Muscle of arm (tissue), 12 donors: Measurements from ENCODE around the gene NUDT19. TPM values are rescaled to one million over a fixed set of nuclear protein-coding genes. Genes with fewer than 3 reads are reported as not detected.
"Not testable (repeated sequence)": the region's sequence is repeated elsewhere in the genome, so short reads cannot be mapped to it uniquely, and the experiment has no call there.

Experiments used
- DNase-seq: peaks from one replicate; pipeline ENCODE4 v3.0.0-alpha.2; 2013
- polyA plus RNA-seq, 12 donors: library from polyadenylated mRNA; unstranded; fragments of 120-200 nt; gene quantifications; one replicate each; pipeline ENCODE4 v1.2.1, GENCODE V29; 2013; ENCODE audit not compliant: insufficient read length in 12 of 12

Gene NUDT19
- polyA plus RNA-seq, 12 donors: 6.0 to 11.7 (median 8.4) TPM; not detected in 1

GRCh38 chr19:32704006-32704405, 12.4 kb downstream of the NUDT19 start:
- DNase-seq: not testable (repeated sequence)

DNA sequence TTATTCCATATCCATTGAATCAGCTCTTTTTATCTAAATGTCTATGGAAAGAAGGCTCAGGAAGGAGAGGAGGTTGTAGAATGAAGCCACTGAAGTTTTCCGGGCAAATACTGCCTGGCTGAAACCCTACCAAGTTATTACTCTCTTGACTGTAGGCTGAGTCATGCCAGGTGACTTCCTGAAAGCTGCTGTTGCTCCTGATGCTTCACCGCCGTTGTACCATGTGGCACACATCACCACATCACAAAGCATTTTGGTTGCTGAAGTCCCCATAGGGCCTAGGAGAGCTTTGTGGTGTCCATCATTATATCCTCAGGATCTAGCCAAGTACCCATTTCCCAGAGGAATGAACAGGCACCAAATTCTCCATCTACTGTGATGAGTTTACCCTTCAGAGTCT, 16.8 kb downstream of the NUDT19 start:
- DNase-seq: no peak

DNA sequence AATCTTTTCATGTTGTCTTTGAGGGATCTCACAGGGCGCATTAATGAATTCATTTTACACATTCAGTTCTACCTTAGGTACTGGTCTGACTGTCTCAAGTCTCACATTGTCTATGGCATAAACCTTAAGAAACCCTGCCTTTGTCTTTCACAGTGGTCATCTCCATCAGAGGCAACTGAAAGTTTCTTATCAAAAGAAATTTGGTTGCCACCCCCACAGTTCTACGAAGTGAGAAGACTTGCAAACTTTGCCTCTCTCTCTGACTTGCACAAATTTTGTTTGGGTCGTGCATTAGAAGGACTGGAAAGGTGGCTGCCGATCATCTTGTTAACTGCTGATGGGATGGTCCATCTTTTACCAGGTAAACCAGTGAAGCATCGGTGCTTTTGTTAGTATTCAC, 17.4 kb downstream of the NUDT19 start:
- no peak for DNase-seq

GRCh38 chr19:32711747-32712146, 20.1 kb downstream of the NUDT19 start:
- no peak for DNase-seq

DNA sequence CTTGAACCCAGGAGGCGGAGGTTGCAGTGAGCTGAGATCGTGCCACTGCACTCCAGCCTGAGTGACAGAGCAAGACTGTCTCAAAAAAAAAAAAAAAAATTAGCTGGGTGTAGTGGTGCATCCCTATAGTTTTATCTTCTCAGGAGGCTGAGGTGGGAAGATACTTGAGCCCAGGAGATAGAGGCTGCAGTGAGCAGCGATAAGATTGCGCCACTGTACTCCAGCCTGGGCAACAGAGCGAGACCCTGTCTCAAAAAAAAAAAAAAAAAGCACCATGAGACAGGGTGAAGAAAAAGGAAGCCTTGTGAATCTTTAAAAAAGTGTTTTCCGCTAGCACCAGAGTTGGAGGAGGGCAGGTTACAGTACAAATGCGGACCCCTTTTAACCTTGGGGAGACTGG, 24.6 kb downstream of the NUDT19 start:
- not testable (repeated sequence) for DNase-seq

- no peak for DNase-seq
Observed at GRCh38 chr19:32717496-32717895, 25.9 kb downstream of the NUDT19 start.

- DNase-seq: no peak
Observed at GRCh38 chr19:32718286-32718685, 26.7 kb downstream of the NUDT19 start.

GRCh38 chr19:32719611-32720059, 28.0 kb downstream of the NUDT19 start, which contains the start of gene TDRD12:
Gene TDRD12, plus strand, starts transcription at chr19:32719767. Its CDS starts 306 bp downstream, at chr19:32720073.
- no peak for DNase-seq

DNA sequence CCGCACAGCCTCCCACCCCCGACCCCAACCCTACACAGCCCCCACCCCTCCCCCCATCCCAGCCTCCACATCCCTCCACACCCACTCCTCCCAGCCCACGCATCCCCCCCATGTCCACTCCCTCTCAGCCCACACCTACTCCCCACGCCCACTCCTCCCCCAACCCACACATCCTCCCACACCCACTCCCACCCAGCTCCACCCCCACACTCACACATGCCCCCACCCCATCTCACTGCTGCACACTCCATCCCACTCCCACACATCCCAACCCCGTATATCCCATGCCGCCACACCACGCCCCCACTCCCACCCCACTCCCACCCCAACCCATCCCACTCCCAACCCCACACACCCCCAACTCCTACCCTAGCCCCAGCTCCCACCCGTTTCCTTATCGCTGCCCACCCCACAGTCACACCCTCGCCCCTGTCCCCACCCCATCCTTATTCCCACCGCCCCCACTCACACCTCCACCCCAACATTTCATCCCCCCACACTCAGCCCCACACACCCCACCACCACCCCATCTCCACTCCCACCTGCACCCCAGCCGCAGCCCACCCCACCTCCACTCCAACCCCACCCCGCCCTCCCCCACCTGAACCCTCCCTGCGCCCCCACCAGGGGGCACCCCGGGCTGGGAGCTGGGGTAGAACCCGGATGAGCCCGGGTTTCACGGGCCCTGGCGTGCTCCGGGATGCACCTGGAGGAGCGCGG, 28.8 kb downstream of the NUDT19 start:
- DNase-seq: no peak

DNA sequence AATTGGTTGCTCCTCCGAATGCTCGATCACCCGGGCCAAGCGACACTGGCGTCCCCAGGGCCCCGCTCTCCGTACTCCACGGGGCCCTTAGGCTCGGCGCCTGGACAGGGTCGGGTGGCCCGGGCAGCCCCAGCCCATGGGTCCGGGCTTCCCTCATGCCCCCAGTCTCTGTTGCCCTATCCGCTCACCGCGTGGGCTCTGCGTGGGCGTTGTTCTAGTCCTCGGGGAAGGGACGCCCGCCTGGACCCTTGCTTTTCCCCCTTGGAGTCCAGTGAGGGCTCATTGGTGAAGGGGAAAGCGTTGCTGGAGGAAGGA, 29.3 kb downstream of the NUDT19 start:
- DNase-seq: no peak

DNA sequence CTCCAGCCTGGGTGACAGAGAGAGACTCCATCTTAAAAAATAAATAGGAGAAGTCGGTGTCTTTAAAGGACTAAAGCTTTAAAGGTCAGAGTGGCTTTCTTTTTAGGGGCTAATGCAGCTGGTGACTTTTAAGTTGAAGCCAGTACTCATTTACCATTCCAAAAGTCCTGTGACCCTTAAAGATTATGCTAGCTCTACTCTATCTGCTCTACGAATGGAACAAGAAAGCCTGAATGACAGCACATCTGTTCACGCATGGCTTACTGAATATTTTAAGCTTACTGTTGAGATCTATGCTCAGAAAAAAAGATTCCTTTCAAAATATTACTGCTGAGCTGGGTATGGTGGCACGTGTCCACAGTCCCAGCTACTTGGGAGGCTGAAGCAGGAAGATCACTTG, 44.3 kb downstream of the NUDT19 start:
- DNase-seq: no peak

GRCh38 chr19:32743021-32743420, 51.4 kb downstream of the NUDT19 start:
- DNase-seq: no peak

DNA sequence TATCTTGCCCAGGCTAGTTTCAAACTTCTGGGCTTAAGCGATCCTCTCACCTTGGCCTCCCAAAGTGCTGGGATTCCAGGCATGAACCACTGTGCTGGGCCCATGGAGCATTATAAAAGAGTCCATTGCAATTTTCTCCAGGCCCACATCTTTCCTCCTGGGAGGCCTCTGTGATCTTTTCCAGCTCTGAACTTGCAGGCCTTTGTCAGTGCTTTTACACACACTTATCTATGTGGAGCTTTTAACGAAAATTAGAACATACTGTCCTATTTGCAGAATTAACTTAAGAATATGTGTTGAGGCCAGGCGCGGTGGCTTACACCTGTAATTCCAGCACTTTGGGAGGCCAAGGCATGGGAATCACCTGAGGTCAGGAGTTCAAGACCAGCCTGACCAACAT, 51.8 kb downstream of the NUDT19 start:
- DNase-seq: no peak

- DNase-seq: no peak
Observed at GRCh38 chr19:32744555-32745325, 53.1 kb downstream of the NUDT19 start.

- DNase-seq: not testable (repeated sequence)
Observed at GRCh38 chr19:32745594-32746251, 54.1 kb downstream of the NUDT19 start.

DNA sequence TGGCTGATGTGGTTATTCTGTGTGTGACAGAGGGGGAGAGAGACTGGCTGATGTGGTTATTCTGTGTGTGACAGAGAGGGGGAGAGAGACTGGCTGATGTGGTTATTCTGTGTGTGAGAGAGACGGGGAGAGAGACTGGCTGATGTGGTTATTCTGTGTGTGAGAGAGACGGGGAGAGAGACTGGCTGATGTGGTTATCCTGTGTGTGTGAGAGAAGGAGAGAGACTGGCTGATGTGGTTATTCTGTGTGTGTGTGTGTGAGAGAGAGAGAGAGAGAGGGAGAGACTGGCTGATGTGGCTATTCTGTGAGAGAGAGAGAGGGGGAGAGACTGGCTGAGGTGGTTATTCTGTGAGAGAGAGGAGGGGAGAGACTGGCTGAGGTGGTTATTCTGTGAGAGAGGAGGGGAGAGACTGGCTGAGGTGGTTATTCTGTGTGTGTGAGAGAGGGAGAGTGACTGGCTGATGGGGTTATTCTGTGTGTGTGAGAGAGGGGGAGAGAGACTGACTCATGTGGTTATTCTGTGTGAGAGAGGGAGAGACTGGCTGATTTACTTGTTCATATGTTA, 55.1 kb downstream of the NUDT19 start:
- not testable (repeated sequence) for DNase-seq

DNA sequence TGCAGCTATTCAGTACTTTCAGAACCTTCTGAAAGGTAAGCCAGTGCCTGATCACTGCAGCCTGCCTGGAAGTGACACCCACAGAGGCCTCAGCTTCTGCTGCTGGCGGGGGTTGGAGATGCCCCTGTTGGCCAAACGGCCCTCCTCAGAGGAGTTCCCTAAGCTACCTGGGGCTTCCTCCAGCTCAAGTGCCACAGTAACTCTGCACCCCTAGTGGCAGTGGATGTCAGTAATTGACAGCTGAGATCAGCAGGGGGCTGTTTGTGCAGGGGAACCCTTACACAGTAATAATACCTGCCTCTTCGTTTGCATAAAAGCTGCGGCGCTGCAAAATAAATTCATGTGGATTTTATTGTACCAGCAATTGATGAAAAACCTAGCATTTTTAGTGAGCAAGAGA, 56.9 kb downstream of the NUDT19 start:
- DNase-seq: no peak

- DNase-seq: no peak
Observed at GRCh38 chr19:32748948-32749347, 57.3 kb downstream of the NUDT19 start.

DNA sequence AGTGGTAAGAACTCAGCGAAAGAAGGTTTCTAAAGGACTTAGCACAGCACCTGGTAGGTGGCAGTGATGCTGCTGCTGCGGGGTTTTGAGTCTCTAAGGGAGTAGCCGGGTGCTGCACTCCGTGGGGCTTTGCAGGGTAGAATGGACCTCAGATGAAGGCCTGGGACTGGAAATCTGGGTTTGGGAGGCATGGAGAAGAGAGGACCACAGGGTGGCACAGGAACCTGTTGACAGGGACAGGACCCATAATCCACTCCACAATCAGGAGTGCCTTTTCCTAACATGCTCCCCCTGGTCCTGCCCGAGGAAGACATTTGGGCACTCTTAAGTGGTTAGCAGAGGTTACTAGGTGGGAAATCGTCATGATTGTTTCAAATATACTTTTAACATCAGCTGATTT, 57.7 kb downstream of the NUDT19 start:
- DNase-seq: no peak

DNA sequence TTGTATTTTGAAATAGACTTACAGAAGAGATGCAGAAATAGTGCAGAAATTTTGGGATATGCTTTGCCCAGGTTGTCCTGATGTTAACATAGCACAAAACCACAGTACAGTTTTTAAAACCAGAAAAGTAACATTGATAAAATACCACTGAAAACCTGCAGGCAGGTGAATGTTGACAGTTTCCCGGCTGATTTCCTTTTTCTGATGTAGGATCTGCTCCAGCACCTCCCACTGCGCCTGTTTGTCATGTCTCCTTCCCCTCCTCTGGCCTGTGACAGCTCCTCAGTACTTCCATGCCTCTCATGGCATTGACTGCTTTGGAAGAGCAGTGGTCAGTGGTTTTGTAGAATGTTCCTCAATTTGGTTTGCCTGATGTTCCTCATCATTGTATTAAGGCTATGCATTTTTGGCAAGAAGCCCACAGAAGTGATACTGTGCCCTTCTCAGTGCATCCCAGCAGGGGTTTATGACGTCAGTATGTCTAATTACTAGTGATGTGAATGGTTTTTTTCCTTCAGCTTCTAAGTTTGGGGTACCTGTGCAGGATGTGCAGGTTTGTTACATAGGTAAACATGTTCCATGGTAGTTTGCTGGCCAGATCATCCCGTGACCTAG, 58.9 kb downstream of the NUDT19 start:
- DNase-seq: no peak

GRCh38 chr19:32751066-32751465, 59.4 kb downstream of the NUDT19 start:
- no peak for DNase-seq

DNA sequence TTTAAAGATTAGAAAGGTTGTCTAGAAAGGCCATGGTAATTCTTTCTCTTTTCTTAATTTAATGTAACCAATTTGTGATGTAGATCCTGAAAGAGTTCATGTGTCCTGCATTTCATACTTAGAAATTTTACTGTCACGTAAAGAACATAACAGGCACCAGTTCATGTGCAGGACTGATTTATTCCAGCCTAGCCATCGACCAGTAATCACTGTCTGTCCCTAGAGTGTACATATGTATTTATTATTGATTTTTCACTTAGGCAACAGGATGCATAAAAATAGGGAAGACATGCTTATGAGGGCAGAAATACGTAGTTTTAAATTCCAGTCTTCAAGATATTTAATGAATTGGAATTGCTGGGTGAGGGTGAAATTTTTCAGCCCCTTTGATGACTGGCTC, 65.6 kb downstream of the NUDT19 start:
- no peak for DNase-seq
